GM12878 (cell line): Measurements from ENCODE around the gene BTBD9. TPM values are rescaled to one million over a fixed set of nuclear protein-coding genes. Genes with fewer than 3 reads are reported as not detected.

Source experiments
- ATAC-seq: fragments of 200-7000 bp; cut with Tn5 transposase; 3 replicates; pipeline ENCODE4 v1.9.1; 2020; ENCODE audit warnings: mild to moderate bottlenecking, moderate library complexity
- BruUV-seq: library from RNA; stranded (reverse); fragments of 400-500 nt; replicated peaks from 2 replicates; lab custom pipeline; 2021; lab: Mats Ljungman, UMichigan
- CTCF ChIA-PET: fragments of 300-600 bp; sonication (Branson Sonifier 250); formaldehyde crosslinking; extraction: SDS; loops from one replicate; lab custom pipeline; 2021; ENCODE audit warnings: inconsistent platforms; lab: Yijun Ruan, JAX
- POLR2A ChIA-PET: fragments of 350-600 bp; formaldehyde crosslinking; extraction: SDS; loops from one replicate; lab custom pipeline; 2021; ENCODE audit warnings: inconsistent platforms; lab: Charles Lee
- RAD21 ChIA-PET: fragments of 300-600 bp; sonication (Branson Sonifier 250); formaldehyde crosslinking; loops from one replicate; lab custom pipeline; 2023; ENCODE audit warnings: antibody characterized with exemption; ENCODE audit not compliant: unreplicated experiment; lab: Charles Lee
- SMC1A ChIA-PET: fragments of 300-600 bp; sonication (Branson Sonifier 250); formaldehyde crosslinking; loops from one replicate; lab custom pipeline; 2023; ENCODE audit not compliant: unreplicated experiment, uncharacterized antibody; lab: Charles Lee
- DNase-seq: peaks from one replicate; pipeline ENCODE4 v3.0.0-alpha.2; 2011; ENCODE audit warnings: low read depth, low spot score
- FAIRE-seq: peaks from 3 replicates; lab custom pipeline; 2011; peaks lifted over from hg19 to GRCh38; lab: Jason Lieb, UNC
- H2AFZ ChIP-seq: 2 replicates; pipeline ENCODE4 v1.6.0; 2011; ENCODE audit warnings: low read depth, low read length, control low read depth; ENCODE audit not compliant: control insufficient read depth
- H3K27ac ChIP-seq: 2 replicates; pipeline ENCODE4 v1.5.1; 2011; ENCODE audit warnings: control low read depth; ENCODE audit not compliant: control insufficient read depth, insufficient read depth
- H3K27me3 ChIP-seq, 2 experiments: replicated peaks in 1 of 2; 2 replicates each; pipeline versions ENCODE4 v1.6.0 to v1.6.1; 2011; ENCODE audit warnings: low read length in 1 of 2; ENCODE audit not compliant: control insufficient read depth in 2 of 2, insufficient read depth in 2 of 2
- H3K36me3 ChIP-seq, 2 experiments: 2 replicates each; pipeline ENCODE4 v1.5.1; 2011; ENCODE audit warnings: low read length in 1 of 2; ENCODE audit not compliant: control insufficient read depth in 2 of 2, insufficient read depth in 2 of 2
- H3K4me1 ChIP-seq: 2 replicates; pipeline ENCODE4 v1.6.1; 2011; ENCODE audit warnings: mild to moderate bottlenecking, low read length, moderate library complexity, mixed read lengths; ENCODE audit not compliant: control insufficient read depth, insufficient read depth
- H3K4me2 ChIP-seq: 2 replicates; pipeline ENCODE4 v1.6.0; 2011; ENCODE audit warnings: control low read depth; ENCODE audit not compliant: control insufficient read depth, insufficient read depth
- H3K4me3 ChIP-seq: fragments of 200-600 bp; sonication (generic); 2 replicates; pipeline ENCODE4 v1.5.1; 2016
- H3K79me2 ChIP-seq: 2 replicates; pipeline ENCODE4 v1.6.0; 2011; ENCODE audit warnings: low read length; ENCODE audit not compliant: control insufficient read depth, insufficient read depth
- H3K9ac ChIP-seq: 2 replicates; pipeline ENCODE4 v1.8.0; 2011; ENCODE audit warnings: low read length, control low read depth, mixed read lengths; ENCODE audit not compliant: control insufficient read depth, insufficient read depth
- H3K9me3 ChIP-seq: replicated peaks from 3 replicates; pipeline ENCODE4 v1.5.1; 2011; ENCODE audit warnings: mild to moderate bottlenecking, low read length; ENCODE audit not compliant: control insufficient read depth, insufficient read depth
- H4K20me1 ChIP-seq: 2 replicates; pipeline ENCODE4 v1.6.0; 2011; ENCODE audit not compliant: control insufficient read depth, insufficient read depth
- CHD2 ChIP-seq: IDR thresholded peaks from 2 replicates; pipeline ENCODE4 v1.6.1; 2011; ENCODE audit warnings: low read depth, low read length, improper control_type of control experiment, borderline replicate concordance
- ETV6 ChIP-seq, 2 experiments: fragments of 450-650 bp in 1 of 2; IDR thresholded peaks in 1 of 2; conservative IDR thresholded peaks in 1 of 2; 2 replicates each; pipeline ENCODE4 v1.6.1; 2014; ENCODE audit warnings: antibody characterized with exemption in 1 of 2, borderline replicate concordance in 1 of 2, low read depth in 1 of 2, mild to moderate bottlenecking in 1 of 2, moderate library complexity in 1 of 2
- FOXK2 ChIP-seq: fragments of 450-650 bp; IDR thresholded peaks from 2 replicates; pipeline ENCODE4 v1.6.1; 2017; ENCODE audit warnings: mild to moderate bottlenecking, moderate library complexity
- JUNB ChIP-seq: IDR thresholded peaks from 2 replicates; pipeline ENCODE4 v1.6.1; 2016; ENCODE audit warnings: antibody characterized with exemption, mild to moderate bottlenecking
- MYC ChIP-seq: IDR thresholded peaks from 2 replicates; pipeline ENCODE4 v1.6.1; 2011; ENCODE audit warnings: mild to moderate bottlenecking, low read length, moderate library complexity, inconsistent platforms; ENCODE audit not compliant: insufficient read depth, insufficient replicate concordance, insufficient read length, severe bottlenecking
- NFYA ChIP-seq: IDR thresholded peaks from 2 replicates; pipeline ENCODE4 v1.6.1; 2011; ENCODE audit warnings: low read depth, mild to moderate bottlenecking, low read length, improper control_type of control experiment, borderline replicate concordance
- POLR2AphosphoS2 ChIP-seq: IDR thresholded peaks from 2 replicates; pipeline ENCODE4 v1.6.1; 2011; ENCODE audit warnings: low read depth, mild to moderate bottlenecking, low read length, improper control_type of control experiment, moderate library complexity
- RB1 ChIP-seq: fragments of 450-650 bp; formaldehyde crosslinking; IDR thresholded peaks from 2 replicates; pipeline ENCODE4 v1.6.1; 2017; ENCODE audit warnings: mild to moderate bottlenecking, borderline replicate concordance
- YY1 ChIP-seq: IDR thresholded peaks from 2 replicates; pipeline ENCODE4 v1.6.1; 2011; ENCODE audit warnings: low read depth, mild to moderate bottlenecking, low read length
- ZBED1 ChIP-seq: IDR thresholded peaks from 2 replicates; pipeline ENCODE4 v1.6.1; 2016; ENCODE audit warnings: borderline replicate concordance
- WGBS: methylation state at CpG from one replicate; pipeline ENCODE4 v1.1.6; 2016; ENCODE audit warnings: low lambda C conversion rate; ENCODE audit not compliant: insufficient replicate concordance, insufficient coverage; ENCODE audit errors: missing lambda C conversion rate; 5-methylcytosine and 5-hydroxymethylcytosine counted together
- in situ Hi-C: fragments of 300-500 bp; cut with MboI; formaldehyde crosslinking; loops from 9 replicates; pipeline ENCODE4 v1.14.3; 2018; ENCODE audit warnings: mixed read lengths
- intact Hi-C: fragments of 100-400 bp; cut with micrococcal nuclease; formaldehyde crosslinking; loops from one replicate; pipeline ENCODE4 v1.14.2; 2022; ENCODE audit not compliant: unreplicated experiment
- polyA plus RNA-seq, 11 experiments: library from polyadenylated mRNA; depleted of rRNA in 4 of 11; unstranded in 6 of 11; stranded (reverse) in 5 of 11; fragments of >200 nt; fragmentation: Nextera tagmentation in 4 of 11; fragmentation: Illumina TruSeq in 1 of 11; extraction: Ambion mirVana in 4 of 11; extraction: Trizol in 1 of 11; gene quantifications; 1 replicate in 1 of 11; 2 replicates in 10 of 11; pipeline versions ENCODE4 v1.2.1 to v1.2.3, GENCODE V29; 2011 to 2016; ENCODE audit warnings: inconsistent platforms in 2 of 11, missing spikeins in 2 of 11, low read depth in 1 of 11
- total RNA-seq, 4 experiments: library from RNA; depleted of rRNA in 3 of 4; stranded (reverse); fragments of >200 nt in 3 of 4; fragmentation: Illumina TruSeq in 1 of 4; extraction: Trizol in 1 of 4; gene quantifications; 2 replicates each; pipeline versions ENCODE4 v1.2.1 to v1.2.3, GENCODE V29; 2013 to 2021
- TF ChIP-seq, protein P1 (sequence below): IDR thresholded peaks from 2 replicates; pipeline ENCODE4 v1.6.1; 2011; ENCODE audit warnings: mild to moderate bottlenecking, low read depth, low read length, moderate library complexity; ENCODE audit not compliant: insufficient replicate concordance
- TF ChIP-seq, protein P2 (sequence below): IDR thresholded peaks from 2 replicates; pipeline ENCODE4 v1.6.1; 2012; ENCODE audit warnings: low read depth, low read length, improper control_type of control experiment
- TF ChIP-seq, protein P3 (sequence below): fragments of 450-650 bp; IDR thresholded peaks from 2 replicates; pipeline ENCODE4 v1.6.1; 2017; ENCODE audit warnings: mild to moderate bottlenecking, moderate library complexity
- TF ChIP-seq, protein P4 (sequence below): fragments of 450-650 bp; IDR thresholded peaks from 2 replicates; pipeline ENCODE4 v1.6.1; 2016; ENCODE audit warnings: mild to moderate bottlenecking

BTBD9 gene
- total and polyA plus RNA-seq, 10 of the 15 experiments (the other 5 are each of a cell fraction or from before 2014, with no cell fraction given) = 0.22 to 8.6 (median 4.6) TPM

DNA sequence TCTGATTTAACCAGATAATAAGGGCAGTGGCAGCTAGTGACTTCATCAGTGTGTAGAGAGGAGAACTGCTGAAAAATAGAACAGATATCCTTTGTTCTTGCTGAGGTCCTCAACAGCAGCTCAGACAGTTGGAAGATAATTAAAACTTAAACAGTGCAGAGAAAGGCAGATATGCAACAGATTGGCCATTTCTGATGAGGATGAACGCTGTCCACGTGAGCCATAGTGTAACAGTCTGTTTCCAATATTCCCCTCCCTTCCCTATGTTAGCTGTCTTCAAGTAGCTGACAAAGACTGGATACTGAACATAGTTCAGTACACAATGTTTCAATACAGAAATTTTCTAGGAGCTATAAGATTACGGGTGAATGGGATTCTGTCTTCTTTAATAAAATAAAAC, 291.4 kb downstream of the BTBD9 start:
- FAIRE-seq (no peak), DNase-seq (no peak), ATAC-seq (no peak)
- in situ Hi-C loops = no loop called here
- no peak overlapping the region for H2AFZ ChIP-seq
- no peak overlapping the region for H3K4me2 ChIP-seq
- RAD21 ChIA-PET = no interaction called here
- H4K20me1 ChIP-seq = no peaks in the 10 kb centered on the region
- CTCF ChIA-PET = no interaction called here
- H3K36me3 ChIP-seq = no peaks in the 10 kb centered on the region
- no peak overlapping the region for H3K4me3 ChIP-seq
- SMC1A ChIA-PET = no interaction called here
- intact Hi-C loops = no loop called here
- 92% methylated on average over 3 of the region's 3 CpGs for WGBS
- no peaks in the 10 kb centered on the region for H3K79me2 ChIP-seq
- BruUV-seq = no TSS peak
- H3K27ac ChIP-seq = no peak overlapping the region
- H3K9ac ChIP-seq = no peak overlapping the region
- no peaks in the 10 kb centered on the region for H3K9me3 ChIP-seq
- peaks cover 5% of the 10 kb centered on the region for H3K4me1 ChIP-seq
- TF ChIP-seq CHD2 (no peak), ETV6 (conservative IDR thresholded peaks at IDR 0.05 in 1 of 2, IDR thresholded peaks at IDR 0.05 in 1 of 2; ENCODE audit: borderline replicate concordance in 1 of 2, low read depth in 1 of 2) (no peak), ZBED1 (no peak), FOXK2 (no peak), RB1 (no peak), POLR2AphosphoS2 (no peak), MYC (no peak), NFYA (no peak), YY1 (no peak), JUNB (no peak)
- TF ChIP-seq, protein P1, sequence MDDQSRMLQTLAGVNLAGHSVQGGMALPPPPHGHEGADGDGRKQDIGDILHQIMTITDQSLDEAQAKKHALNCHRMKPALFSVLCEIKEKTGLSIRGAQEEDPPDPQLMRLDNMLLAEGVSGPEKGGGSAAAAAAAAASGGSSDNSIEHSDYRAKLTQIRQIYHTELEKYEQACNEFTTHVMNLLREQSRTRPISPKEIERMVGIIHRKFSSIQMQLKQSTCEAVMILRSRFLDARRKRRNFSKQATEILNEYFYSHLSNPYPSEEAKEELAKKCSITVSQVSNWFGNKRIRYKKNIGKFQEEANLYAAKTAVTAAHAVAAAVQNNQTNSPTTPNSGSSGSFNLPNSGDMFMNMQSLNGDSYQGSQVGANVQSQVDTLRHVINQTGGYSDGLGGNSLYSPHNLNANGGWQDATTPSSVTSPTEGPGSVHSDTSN = no peak
- TF ChIP-seq, protein P2, sequence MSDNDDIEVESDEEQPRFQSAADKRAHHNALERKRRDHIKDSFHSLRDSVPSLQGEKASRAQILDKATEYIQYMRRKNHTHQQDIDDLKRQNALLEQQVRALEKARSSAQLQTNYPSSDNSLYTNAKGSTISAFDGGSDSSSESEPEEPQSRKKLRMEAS = no peak
- TF ChIP-seq, protein P3, sequence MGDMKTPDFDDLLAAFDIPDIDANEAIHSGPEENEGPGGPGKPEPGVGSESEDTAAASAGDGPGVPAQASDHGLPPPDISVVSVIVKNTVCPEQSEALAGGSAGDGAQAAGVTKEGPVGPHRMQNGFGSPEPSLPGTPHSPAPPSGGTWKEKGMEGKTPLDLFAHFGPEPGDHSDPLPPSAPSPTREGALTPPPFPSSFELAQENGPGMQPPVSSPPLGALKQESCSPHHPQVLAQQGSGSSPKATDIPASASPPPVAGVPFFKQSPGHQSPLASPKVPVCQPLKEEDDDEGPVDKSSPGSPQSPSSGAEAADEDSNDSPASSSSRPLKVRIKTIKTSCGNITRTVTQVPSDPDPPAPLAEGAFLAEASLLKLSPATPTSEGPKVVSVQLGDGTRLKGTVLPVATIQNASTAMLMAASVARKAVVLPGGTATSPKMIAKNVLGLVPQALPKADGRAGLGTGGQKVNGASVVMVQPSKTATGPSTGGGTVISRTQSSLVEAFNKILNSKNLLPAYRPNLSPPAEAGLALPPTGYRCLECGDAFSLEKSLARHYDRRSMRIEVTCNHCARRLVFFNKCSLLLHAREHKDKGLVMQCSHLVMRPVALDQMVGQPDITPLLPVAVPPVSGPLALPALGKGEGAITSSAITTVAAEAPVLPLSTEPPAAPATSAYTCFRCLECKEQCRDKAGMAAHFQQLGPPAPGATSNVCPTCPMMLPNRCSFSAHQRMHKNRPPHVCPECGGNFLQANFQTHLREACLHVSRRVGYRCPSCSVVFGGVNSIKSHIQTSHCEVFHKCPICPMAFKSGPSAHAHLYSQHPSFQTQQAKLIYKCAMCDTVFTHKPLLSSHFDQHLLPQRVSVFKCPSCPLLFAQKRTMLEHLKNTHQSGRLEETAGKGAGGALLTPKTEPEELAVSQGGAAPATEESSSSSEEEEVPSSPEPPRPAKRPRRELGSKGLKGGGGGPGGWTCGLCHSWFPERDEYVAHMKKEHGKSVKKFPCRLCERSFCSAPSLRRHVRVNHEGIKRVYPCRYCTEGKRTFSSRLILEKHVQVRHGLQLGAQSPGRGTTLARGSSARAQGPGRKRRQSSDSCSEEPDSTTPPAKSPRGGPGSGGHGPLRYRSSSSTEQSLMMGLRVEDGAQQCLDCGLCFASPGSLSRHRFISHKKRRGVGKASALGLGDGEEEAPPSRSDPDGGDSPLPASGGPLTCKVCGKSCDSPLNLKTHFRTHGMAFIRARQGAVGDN = no peak
- TF ChIP-seq, protein P4, sequence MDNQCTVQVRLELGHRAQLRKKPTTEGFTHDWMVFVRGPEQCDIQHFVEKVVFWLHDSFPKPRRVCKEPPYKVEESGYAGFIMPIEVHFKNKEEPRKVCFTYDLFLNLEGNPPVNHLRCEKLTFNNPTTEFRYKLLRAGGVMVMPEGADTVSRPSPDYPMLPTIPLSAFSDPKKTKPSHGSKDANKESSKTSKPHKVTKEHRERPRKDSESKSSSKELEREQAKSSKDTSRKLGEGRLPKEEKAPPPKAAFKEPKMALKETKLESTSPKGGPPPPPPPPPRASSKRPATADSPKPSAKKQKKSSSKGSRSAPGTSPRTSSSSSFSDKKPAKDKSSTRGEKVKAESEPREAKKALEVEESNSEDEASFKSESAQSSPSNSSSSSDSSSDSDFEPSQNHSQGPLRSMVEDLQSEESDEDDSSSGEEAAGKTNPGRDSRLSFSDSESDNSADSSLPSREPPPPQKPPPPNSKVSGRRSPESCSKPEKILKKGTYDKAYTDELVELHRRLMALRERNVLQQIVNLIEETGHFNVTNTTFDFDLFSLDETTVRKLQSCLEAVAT = no peak
- no peaks in the 10 kb centered on the region for H3K27me3 ChIP-seq
- POLR2A ChIA-PET = no interaction called here
